Ascending aorta (tissue), 2 donors: ENCODE results near the gene DTX4. TPM values are rescaled to one million over a fixed set of nuclear protein-coding genes. Genes with fewer than 3 reads are reported as not detected.

Experiments
- DNase-seq, 2 donors: peaks; one replicate each; pipeline ENCODE4 v3.0.0-alpha.2; 2019; ENCODE audit warnings: low spot score in 2 of 2
- H3K27ac ChIP-seq, 2 donors: fragments of 200-600 bp; sonication (generic); one replicate each; pipeline ENCODE4 v1.5.1; 2016 to 2017; ENCODE audit warnings: mild to moderate bottlenecking in 1 of 2
- H3K27me3 ChIP-seq: fragments of 200-600 bp; sonication (generic); one replicate; pipeline ENCODE4 v1.5.1; 2017
- H3K36me3 ChIP-seq, 2 donors: fragments of 200-600 bp; sonication (generic); one replicate each; pipeline ENCODE4 v1.5.1; 2016
- H3K4me1 ChIP-seq, 2 donors: fragments of 200-600 bp; sonication (generic); one replicate each; pipeline ENCODE4 v1.5.1; 2016 to 2017; ENCODE audit warnings: mild to moderate bottlenecking in 1 of 2
- H3K4me3 ChIP-seq, 2 donors: fragments of 200-600 bp; sonication (generic); one replicate each; pipeline ENCODE4 v1.5.1; 2016 to 2017; ENCODE audit warnings: mild to moderate bottlenecking in 1 of 2
- H3K9me3 ChIP-seq, 2 donors: fragments of 200-600 bp; sonication (generic); one replicate each; pipeline ENCODE4 v1.5.1; 2016
- intact Hi-C: fragments of 100-400 bp; cut with DNase I; formaldehyde crosslinking; loops from one replicate; pipeline ENCODE4 v1.15.1; 2023
- total RNA-seq: library from RNA; depleted of rRNA; stranded (reverse); fragments of >200 nt; gene quantifications from one replicate; pipeline ENCODE4 v1.1.0, GENCODE V29; 2016
- TF ChIP-seq, protein P1 (sequence below), 3 experiments: fragments of 200-600 bp in 2 of 3; fragments of 450-650 bp in 1 of 3; sonication (generic) in 2 of 3; IDR thresholded peaks; one replicate each; pipeline ENCODE4 v1.5.1; 2016 to 2019; ENCODE audit warnings: antibody characterized with exemption in 3 of 3, mild to moderate bottlenecking in 1 of 3, moderate library complexity in 1 of 3

The DTX4 gene
- total RNA-seq, 1 donor from 2014 or later, result 9.6 TPM

DNA sequence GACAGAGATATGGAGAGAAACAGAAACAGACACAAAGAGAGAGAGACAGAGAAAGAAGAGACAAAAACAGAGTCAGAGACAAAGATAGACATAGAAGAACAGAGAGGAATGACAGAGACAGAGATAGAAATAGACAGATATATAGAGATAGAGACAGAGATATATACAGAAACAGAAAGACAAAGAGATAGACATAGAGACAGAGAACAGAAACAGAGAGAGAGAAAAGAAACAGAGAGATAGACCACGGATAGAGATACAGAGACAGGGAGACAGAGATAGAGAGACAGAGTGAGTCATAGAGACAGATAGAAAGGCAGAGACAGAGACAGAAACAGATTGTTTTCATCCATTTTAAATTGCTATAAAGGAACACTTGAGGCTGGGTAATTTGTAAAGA lies 53.1 kb downstream of the DTX4 start:
- intact Hi-C loops, result no loop called here
- H3K4me3 ChIP-seq, result no peak overlapping the region
- no peaks in the 10 kb centered on the region for H3K4me1 ChIP-seq
- no peak overlapping the region for H3K27ac ChIP-seq
- DNase-seq, result no peak
- H3K27me3 ChIP-seq, result no peaks in the 10 kb centered on the region
- H3K36me3 ChIP-seq, result no peaks in the 10 kb centered on the region
- TF ChIP-seq, protein P1, sequence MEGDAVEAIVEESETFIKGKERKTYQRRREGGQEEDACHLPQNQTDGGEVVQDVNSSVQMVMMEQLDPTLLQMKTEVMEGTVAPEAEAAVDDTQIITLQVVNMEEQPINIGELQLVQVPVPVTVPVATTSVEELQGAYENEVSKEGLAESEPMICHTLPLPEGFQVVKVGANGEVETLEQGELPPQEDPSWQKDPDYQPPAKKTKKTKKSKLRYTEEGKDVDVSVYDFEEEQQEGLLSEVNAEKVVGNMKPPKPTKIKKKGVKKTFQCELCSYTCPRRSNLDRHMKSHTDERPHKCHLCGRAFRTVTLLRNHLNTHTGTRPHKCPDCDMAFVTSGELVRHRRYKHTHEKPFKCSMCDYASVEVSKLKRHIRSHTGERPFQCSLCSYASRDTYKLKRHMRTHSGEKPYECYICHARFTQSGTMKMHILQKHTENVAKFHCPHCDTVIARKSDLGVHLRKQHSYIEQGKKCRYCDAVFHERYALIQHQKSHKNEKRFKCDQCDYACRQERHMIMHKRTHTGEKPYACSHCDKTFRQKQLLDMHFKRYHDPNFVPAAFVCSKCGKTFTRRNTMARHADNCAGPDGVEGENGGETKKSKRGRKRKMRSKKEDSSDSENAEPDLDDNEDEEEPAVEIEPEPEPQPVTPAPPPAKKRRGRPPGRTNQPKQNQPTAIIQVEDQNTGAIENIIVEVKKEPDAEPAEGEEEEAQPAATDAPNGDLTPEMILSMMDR (IDR thresholded peaks at IDR 0.05), result no peak
- no peaks in the 10 kb centered on the region for H3K9me3 ChIP-seq

DNA sequence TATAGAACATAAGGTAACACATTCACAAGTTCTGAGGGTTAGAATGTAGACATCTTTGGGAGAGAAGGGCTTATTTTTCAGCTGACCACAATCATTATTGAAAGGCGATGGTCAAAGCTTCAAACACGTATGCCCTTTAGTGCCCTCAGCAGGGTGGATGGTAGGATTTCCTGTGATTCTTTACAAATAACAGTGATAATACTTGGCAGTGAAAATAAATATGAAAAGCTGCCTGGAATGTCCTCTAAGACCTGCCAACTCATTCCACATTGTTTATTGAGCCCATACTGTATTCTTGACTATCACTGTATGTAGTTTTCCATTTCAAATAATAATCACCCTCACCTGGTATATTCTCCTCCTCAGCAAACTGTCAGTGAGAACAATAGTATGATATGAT lies 54.5 kb downstream of the DTX4 start:
- H3K36me3 ChIP-seq, result no peaks in the 10 kb centered on the region
- DNase-seq, result no peak
- TF ChIP-seq, protein P1 (IDR thresholded peaks at IDR 0.05), result no peak
- no peaks in the 10 kb centered on the region for H3K9me3 ChIP-seq
- intact Hi-C loops, result no loop called here
- no peaks in the 10 kb centered on the region for H3K4me1 ChIP-seq
- no peak overlapping the region for H3K4me3 ChIP-seq
- H3K27ac ChIP-seq, result no peak overlapping the region
- no peaks in the 10 kb centered on the region for H3K27me3 ChIP-seq

DNA sequence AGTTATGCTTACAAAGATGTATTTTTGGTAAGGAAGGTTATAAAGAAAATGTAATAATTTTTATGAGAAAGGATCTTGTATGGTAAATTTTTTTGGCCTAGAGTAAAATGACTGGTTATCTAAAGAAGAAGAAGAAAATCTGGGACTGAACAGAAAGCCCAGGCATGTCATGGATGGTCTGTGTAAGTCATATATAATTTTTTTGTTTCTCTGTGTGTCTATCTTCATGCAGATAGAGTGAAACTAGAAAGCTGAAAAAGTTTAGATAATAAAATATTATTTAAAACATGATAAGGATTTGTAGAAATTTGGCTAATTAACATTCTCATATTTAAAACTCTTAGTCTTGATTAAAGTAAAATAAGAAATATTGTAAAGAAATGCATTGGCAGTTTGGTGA lies 68.4 kb downstream of the DTX4 start:
- Histone ChIP-seq H3K36me3 (no peaks in the 10 kb centered on the region), H3K4me1 (no peaks in the 10 kb centered on the region), H3K27ac (no peak overlapping the region), H3K9me3 (no peaks in the 10 kb centered on the region), H3K27me3 (no peaks in the 10 kb centered on the region), H3K4me3 (no peak overlapping the region)
- TF ChIP-seq, protein P1 (IDR thresholded peaks at IDR 0.05), result no peak
- intact Hi-C loops, result no loop called here
- no peak for DNase-seq

DNA sequence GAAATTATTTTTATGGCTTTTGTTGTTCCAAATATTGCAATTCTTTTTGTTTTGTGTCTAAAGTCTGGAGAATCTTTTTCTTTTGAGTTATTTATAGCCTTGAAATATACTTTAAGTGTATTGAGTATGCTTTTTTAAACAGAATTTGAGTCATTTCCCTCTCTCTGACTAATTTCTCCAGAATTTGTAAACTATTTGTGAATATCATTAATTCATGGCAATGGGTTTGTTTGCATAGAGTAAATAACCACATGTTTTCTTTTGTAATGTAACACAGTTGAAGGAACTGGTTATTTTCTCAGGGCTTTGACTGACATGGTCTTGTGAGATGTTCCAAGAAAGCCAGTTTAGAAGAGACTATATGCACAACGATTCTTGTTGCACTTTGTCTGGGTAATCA lies 71.7 kb downstream of the DTX4 start:
- no peaks in the 10 kb centered on the region for H3K4me1 ChIP-seq
- TF ChIP-seq, protein P1 (IDR thresholded peaks at IDR 0.05), result no peak
- no peak overlapping the region for H3K27ac ChIP-seq
- no peaks in the 10 kb centered on the region for H3K36me3 ChIP-seq
- intact Hi-C loops, result no loop called here
- no peaks in the 10 kb centered on the region for H3K9me3 ChIP-seq
- DNase-seq, result no peak
- H3K4me3 ChIP-seq, result no peak overlapping the region
- no peaks in the 10 kb centered on the region for H3K27me3 ChIP-seq

DNA sequence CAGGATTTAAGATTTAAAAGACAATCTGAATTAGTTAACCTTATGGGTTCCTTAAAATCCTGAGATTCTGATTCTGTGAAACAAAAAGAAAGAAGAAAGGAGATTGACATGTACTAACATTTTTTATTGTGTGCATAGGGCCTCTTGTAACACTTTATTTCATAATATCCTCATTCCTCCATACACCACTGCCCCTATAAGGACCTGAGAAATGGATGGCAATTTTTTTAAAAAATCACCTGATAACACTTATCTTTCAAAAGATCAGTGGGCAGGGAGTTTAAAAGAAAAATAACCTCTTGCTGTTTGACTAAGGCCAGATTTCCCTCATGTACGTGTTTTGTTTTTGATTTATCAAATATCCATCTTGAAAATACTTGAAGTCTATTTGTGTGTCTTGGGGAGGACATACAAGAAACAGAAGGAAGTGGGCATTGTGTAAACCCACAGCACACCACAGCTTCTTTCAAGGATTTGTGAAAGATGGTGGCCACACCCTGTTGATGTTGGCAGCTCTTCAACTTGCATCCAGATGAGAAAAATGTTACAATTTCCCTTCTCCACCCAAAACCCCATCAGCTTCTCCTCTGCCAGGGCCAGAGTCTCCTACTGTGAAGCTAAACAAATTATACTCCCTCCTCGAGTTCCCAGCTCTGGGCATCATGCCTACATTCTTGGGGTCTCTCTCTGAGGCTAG lies 75.7 kb downstream of the DTX4 start:
- TF ChIP-seq, protein P1 (IDR thresholded peaks at IDR 0.05), result no peak
- H3K36me3 ChIP-seq, result no peaks in the 10 kb centered on the region
- DNase-seq, result no peak
- H3K4me1 ChIP-seq, result no peaks in the 10 kb centered on the region
- intact Hi-C loops, result no loop called here
- H3K4me3 ChIP-seq, result no peak overlapping the region
- H3K9me3 ChIP-seq, result no peaks in the 10 kb centered on the region
- no peak overlapping the region for H3K27ac ChIP-seq
- no peaks in the 10 kb centered on the region for H3K27me3 ChIP-seq

DNA sequence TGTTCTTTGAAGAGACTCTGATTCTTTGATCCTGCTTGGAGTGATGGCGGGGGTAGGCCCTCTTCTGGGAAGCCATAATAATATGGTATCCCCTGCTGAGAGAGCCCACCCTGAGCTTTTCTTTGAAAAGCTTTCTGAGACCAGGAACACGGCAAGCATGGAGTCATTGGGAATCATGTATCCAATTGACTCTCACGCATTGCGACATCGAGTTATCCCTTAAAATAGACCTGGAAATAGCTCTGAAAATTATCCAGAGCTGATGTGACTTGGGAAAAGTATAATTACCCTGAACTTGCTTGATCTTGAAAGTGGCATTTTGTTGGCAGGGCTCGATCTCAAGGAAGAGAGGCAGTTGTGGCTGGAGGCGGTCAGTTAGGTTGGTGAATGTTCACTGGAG lies 77.6 kb downstream of the DTX4 start:
- Histone ChIP-seq H3K4me3 (no peak overlapping the region), H3K4me1 (no peaks in the 10 kb centered on the region), H3K9me3 (no peaks in the 10 kb centered on the region), H3K27me3 (no peaks in the 10 kb centered on the region), H3K27ac (no peak overlapping the region), H3K36me3 (no peaks in the 10 kb centered on the region)
- intact Hi-C loops, result no loop called here
- DNase-seq, result no peak
- TF ChIP-seq, protein P1 (IDR thresholded peaks at IDR 0.05), result no peak
